Astrocyte (in vitro differentiated cells and primary cell): ENCODE measurements around the gene MEGF10.

Source experiments
- EZH2 ChIP-seq: IDR thresholded peaks from 2 replicates; pipeline ENCODE4 v1.6.1; 2012; ENCODE audit warnings: mild to moderate bottlenecking, low read length, inconsistent platforms; ENCODE audit not compliant: insufficient read depth
- TF ChIP-seq, protein P1 (sequence below): IDR thresholded peaks from 2 replicates; pipeline ENCODE4 v1.5.1; 2011; ENCODE audit warnings: low read depth, mild to moderate bottlenecking, inconsistent platforms, low read length, moderate library complexity; ENCODE audit not compliant: insufficient read depth

DNA sequence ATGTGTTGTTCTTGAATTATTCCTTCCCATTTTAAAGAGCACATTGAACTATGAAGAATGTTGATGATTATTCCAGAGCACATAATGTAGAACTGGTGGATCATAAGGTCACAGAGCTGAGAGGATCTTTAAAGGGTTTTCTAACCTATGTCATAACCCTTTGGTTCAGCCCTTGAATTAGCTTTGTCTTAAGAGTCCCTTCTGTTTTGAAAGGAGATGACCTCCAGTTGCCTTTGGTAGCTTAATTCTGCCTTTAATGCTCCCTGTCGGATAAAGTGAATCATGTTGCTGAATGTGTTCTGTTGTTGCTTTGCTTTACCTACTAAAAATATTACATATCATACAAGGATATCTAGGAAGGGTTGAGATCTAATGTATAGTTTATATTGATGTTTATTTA, 127.8 kb downstream of the MEGF10 start:
- TF ChIP-seq, protein P1, sequence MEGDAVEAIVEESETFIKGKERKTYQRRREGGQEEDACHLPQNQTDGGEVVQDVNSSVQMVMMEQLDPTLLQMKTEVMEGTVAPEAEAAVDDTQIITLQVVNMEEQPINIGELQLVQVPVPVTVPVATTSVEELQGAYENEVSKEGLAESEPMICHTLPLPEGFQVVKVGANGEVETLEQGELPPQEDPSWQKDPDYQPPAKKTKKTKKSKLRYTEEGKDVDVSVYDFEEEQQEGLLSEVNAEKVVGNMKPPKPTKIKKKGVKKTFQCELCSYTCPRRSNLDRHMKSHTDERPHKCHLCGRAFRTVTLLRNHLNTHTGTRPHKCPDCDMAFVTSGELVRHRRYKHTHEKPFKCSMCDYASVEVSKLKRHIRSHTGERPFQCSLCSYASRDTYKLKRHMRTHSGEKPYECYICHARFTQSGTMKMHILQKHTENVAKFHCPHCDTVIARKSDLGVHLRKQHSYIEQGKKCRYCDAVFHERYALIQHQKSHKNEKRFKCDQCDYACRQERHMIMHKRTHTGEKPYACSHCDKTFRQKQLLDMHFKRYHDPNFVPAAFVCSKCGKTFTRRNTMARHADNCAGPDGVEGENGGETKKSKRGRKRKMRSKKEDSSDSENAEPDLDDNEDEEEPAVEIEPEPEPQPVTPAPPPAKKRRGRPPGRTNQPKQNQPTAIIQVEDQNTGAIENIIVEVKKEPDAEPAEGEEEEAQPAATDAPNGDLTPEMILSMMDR, result no peak
- TF ChIP-seq EZH2, result no peak
